ENCODE measurements around the gene KLKB1. TPM values are rescaled to one million over a fixed set of nuclear protein-coding genes. Genes with fewer than 3 reads are reported as not detected.

Gene KLKB1
- polyA plus RNA-seq, 1 donor (not counting 4 experiments of a cell fraction or from before 2014, with no cell fraction given) = 0.04 TPM

DNA sequence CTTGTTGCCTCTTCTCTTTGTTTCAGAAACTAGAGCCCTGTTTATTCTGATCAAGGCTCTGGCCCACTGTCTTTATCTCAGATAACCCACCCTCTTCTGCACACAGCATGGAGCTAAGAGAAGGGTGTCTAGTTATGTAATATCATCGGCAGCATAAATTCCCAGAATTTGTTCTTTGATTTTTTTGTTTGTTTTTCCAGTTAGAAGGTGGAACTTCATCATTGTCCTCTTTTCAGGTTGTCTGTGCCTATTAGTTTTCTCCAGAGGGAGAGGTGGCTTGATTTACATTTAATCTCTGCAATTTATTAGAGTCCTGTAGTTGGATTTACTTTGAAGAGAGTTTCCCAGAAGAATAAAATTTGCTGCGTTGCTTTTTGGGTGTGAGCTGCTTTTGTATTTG is 23.5 kb downstream of the KLKB1 start:
- Histone ChIP-seq H3K27ac (ENCODE audit: control insufficient read depth, insufficient read depth, low read length) (no peak overlapping the region), H2AFZ (ENCODE audit: control insufficient read depth, low read length) (no peak overlapping the region), H3K9me3 (ENCODE audit: control insufficient read depth, low read depth, low read length) (no peaks in the 10 kb centered on the region), H4K20me1 (ENCODE audit: control insufficient read depth, extremely low read depth, insufficient read depth, low read length) (no peaks in the 10 kb centered on the region), H3K9ac (ENCODE audit: control insufficient read depth, extremely low read depth, insufficient read depth, low read length) (no peak overlapping the region), H3K4me2 (ENCODE audit: control insufficient read depth, extremely low read depth, insufficient read depth, low read depth, low read length) (no peak overlapping the region), H3K36me3 (ENCODE audit: control insufficient read depth in 2 of 2, extremely low read depth in 1 of 2, insufficient read depth in 2 of 2, low read length in 2 of 2) (no peaks in the 10 kb centered on the region), H3K79me2 (ENCODE audit: control insufficient read depth, insufficient read depth, low read length) (no peaks in the 10 kb centered on the region), H3K9me1 (ENCODE audit: control insufficient read depth, extremely low read depth, insufficient read depth, low read length) (no peaks in the 10 kb centered on the region), H3K27me3 (ENCODE audit: control insufficient read depth, extremely low read depth, insufficient read depth, low read length) (no peaks in the 10 kb centered on the region), H3K4me1 (ENCODE audit: control insufficient read depth, extremely low read depth, insufficient read depth, low read length) (no peaks in the 10 kb centered on the region), H3K4me3 (ENCODE audit: control insufficient read depth in 2 of 3, extremely low read depth in 1 of 3, insufficient read depth in 2 of 3, low read depth in 1 of 3, low read length in 3 of 3) (no peak overlapping the region)
- dilution Hi-C loops (cut with MboI; ENCODE audit: extremely low pct_ligation_motif_present, low sequenced_read_pairs) = no loop called here
- FAIRE-seq = no peak
- no peak for DNase-seq (ENCODE audit: low read depth, low spot score)
- TF ChIP-seq CTCF (optimal IDR thresholded peaks at IDR 0.05 in 1 of 3, IDR thresholded peaks at IDR 0.05 in 1 of 3, conservative IDR thresholded peaks at IDR 0.05 in 1 of 3; ENCODE audit: extremely low read depth in 1 of 3, insufficient read depth in 2 of 3, low read length in 3 of 3) (no peak), EZH2 (IDR thresholded peaks at IDR 0.05; ENCODE audit: low read length) (no peak)

- dilution Hi-C loops (cut with MboI; ENCODE audit: extremely low pct_ligation_motif_present, low sequenced_read_pairs) = no loop called here
- Histone ChIP-seq H3K27ac (ENCODE audit: control insufficient read depth, insufficient read depth, low read length) (no peak overlapping the region), H2AFZ (ENCODE audit: control insufficient read depth, low read length) (no peak overlapping the region), H3K4me1 (ENCODE audit: control insufficient read depth, extremely low read depth, insufficient read depth, low read length) (no peaks in the 10 kb centered on the region), H3K9ac (ENCODE audit: control insufficient read depth, extremely low read depth, insufficient read depth, low read length) (no peak overlapping the region), H3K4me3 (ENCODE audit: control insufficient read depth in 2 of 3, extremely low read depth in 1 of 3, insufficient read depth in 2 of 3, low read depth in 1 of 3, low read length in 3 of 3) (no peak overlapping the region), H3K27me3 (ENCODE audit: control insufficient read depth, extremely low read depth, insufficient read depth, low read length) (no peaks in the 10 kb centered on the region), H4K20me1 (ENCODE audit: control insufficient read depth, extremely low read depth, insufficient read depth, low read length) (no peaks in the 10 kb centered on the region), H3K36me3 (ENCODE audit: control insufficient read depth in 2 of 2, extremely low read depth in 1 of 2, insufficient read depth in 2 of 2, low read length in 2 of 2) (no peaks in the 10 kb centered on the region), H3K79me2 (ENCODE audit: control insufficient read depth, insufficient read depth, low read length) (no peaks in the 10 kb centered on the region), H3K9me3 (ENCODE audit: control insufficient read depth, low read depth, low read length) (no peaks in the 10 kb centered on the region), H3K4me2 (ENCODE audit: control insufficient read depth, extremely low read depth, insufficient read depth, low read depth, low read length) (no peak overlapping the region), H3K9me1 (ENCODE audit: control insufficient read depth, extremely low read depth, insufficient read depth, low read length) (no peaks in the 10 kb centered on the region)
- no peak for DNase-seq (ENCODE audit: low read depth, low spot score)
- FAIRE-seq = no peak
- TF ChIP-seq EZH2 (IDR thresholded peaks at IDR 0.05; ENCODE audit: low read length) (no peak), CTCF (optimal IDR thresholded peaks at IDR 0.05 in 1 of 3, IDR thresholded peaks at IDR 0.05 in 1 of 3, conservative IDR thresholded peaks at IDR 0.05 in 1 of 3; ENCODE audit: extremely low read depth in 1 of 3, insufficient read depth in 2 of 3, low read length in 3 of 3) (no peak)
These were observed 27.8 kb downstream of the KLKB1 start for GRCh38 chr4:186255122-186255521.
